Measurements from ENCODE around the gene EFHD2.
"Not testable (repeated sequence)": the region's sequence is repeated elsewhere in the genome, so short reads cannot be mapped to it uniquely, and the experiment has no call there.

Gene EFHD2

DNA sequence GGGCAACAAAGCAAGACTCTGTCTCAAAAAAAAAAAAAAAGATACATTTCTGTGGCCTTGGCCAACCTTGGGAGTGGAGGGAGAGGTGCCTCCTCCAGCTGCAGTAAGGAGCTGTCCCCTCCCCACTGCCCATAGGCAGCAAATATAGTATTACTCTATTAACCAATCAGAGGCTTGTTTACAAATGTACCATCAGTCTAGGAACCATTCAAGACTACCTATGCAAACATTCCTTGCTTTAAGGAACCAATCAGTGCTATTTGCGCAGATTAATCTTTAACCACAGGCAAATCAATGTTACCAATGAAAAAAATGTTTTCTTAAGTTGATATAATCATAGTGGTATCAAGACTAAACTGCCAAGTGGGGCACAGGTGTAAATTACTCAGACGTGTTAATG is 47.9 kb downstream of the EFHD2 start:
- DNase-seq, result no peak

- DNase-seq, result not testable (repeated sequence)
These were observed 48.7 kb downstream of the EFHD2 start for GRCh38 chr1:15458388-15458787.

DNA sequence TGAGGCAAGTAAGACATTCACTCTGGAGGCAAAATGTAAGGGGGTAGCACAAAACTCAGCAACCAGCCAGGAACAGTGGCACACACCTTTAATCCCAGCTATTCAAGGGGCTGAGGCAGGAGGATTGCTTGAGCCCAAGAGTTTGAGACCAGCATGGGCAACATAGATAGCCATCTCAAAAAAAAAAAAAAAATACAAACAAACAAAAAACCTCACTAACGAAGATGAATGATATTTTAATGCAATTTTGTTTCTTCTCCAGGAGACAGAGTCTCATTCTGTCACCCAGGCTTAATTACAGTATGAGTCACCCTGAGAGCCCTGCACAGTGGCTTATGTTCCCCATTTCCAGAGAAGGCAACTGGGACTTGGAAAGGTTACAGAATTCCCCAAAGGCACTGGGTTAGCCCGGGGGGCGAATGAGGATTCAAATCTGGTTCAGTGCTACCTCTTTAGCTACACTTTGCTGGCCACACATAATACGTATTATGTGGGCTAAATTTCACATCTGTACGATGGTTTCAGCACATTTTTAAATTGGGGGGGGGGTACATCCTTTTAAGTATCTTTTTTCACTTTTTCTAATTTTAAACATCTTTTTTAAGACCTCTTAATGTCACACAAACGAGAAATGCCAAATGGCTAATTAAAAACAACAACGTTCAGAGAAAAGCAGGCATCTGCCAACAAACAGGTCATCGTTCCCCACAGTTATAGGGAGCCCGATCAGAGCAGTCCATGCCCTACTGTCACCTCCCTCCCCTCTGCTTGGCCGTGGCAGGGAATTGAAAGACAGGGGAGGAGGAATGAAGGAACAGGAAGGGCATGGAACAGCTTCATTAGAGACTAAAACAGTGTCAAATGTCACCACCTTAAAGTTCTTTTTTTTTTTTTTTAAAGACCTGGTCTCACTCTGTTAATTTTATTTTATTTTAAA is 50.4 kb downstream of the EFHD2 start:
- no peak for DNase-seq

GRCh38 chr1:15460708-15461095 is 51.0 kb downstream of the EFHD2 start:
- DNase-seq, result no peak

GRCh38 chr1:15463064-15463800 is 53.5 kb downstream of the EFHD2 start:
- not testable (repeated sequence) for DNase-seq

DNA sequence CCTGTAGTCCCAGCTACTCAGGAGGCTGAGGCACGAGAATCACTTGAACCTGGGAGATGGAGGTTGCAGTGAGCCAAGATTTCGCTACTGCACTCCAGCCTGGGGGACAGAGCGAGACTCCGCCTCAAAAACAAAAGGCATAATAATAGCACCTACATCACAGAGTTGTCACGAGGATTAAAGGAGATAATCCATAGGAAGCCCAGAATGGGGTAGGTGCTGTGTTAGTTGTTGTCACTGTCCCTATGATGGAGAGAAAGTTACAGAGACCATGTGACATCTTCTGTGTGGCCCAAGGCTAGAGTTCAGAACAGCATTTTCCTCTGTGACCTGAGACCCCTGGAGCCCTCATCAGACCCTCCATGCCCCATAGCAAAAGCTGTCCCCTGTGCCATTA is 54.2 kb downstream of the EFHD2 start:
- not testable (repeated sequence) for DNase-seq

GRCh38 chr1:15465674-15466073 is 56.0 kb downstream of the EFHD2 start:
- DNase-seq, result no peak

DNA sequence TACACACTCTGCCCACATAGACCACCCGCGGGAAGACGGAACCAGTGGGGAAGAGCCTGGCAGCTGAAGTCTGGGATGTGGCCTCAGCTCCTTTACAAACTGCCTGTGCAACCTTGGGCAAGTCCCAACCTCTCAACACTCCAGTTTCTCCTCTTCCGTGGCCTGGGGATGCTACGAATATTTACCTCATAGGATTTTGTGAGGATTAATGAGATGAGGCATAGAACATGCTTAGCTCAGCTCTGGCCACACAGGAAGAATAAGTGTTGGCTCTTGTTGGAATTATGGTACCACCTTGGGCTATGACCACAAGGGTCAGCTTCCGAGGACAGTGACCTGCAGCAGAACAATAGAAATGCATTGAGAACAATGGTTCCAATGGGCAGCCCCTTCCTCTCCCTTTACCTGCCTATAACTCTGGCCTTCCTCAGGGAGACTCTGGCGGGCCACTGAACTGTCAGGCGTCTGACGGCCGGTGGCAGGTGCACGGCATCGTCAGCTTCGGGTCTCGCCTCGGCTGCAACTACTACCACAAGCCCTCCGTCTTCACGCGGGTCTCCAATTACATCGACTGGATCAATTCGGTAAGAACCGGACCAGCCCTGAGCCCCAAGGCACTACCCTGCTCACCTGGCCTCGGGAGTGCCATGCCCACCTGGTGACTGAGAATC is 57.4 kb downstream of the EFHD2 start:
- not testable (repeated sequence) for DNase-seq

DNA sequence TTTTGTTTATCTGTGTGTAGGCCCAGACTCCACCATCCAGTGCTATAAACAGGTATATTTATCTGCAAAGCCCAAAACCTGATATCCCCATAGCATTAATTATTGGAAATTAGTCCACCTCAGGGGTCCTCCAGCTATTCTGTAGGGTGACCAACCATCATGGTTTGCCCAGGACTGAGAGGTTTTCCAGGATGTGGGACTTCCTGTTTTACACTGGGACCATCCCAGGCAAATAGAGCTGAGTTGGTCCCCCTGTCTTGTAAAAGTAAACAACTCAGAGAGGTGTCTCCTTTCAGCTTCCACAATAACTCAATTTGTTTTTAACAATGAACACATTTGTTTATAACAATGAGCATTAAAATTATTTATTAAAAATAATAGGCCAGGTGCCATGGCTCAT is 58.5 kb downstream of the EFHD2 start:
- DNase-seq, result no peak

GRCh38 chr1:15469361-15469760 is 59.7 kb downstream of the EFHD2 start:
- DNase-seq, result no peak

DNA sequence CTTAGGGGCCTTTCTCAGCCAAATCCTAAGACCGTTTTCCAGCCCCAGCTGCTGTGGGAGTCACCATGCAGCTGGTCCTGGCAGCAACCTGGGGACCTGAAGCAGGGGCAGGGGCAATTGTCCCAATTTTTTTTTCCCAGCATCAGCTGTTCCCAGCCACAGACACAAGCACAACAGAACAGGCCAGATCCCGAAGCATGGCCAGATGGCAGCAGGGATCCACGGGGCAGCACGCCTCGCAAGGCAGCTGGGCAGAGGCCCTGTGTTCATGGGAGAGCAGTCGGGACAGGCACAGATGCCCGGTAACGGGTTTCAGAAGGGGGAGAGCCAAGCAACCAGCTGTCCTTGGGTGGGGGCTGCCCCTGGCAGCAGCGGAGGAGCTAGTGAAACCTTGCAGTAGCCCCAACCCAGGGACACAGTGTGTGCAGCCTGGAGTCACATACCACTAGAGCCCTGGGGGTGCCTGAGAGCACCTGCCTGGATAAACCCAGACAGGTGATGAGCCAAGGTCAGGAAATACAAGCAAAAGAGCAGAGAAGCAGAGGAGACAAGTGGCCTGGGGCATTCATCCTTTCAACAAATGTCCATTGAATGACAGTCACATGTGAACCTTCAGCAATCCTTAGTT is 60.2 kb downstream of the EFHD2 start:
- DNase-seq, result not testable (repeated sequence)

GRCh38 chr1:15471067-15471466 is 61.4 kb downstream of the EFHD2 start:
- DNase-seq, result not testable (repeated sequence)

- DNase-seq, result not testable (repeated sequence)
These were observed 62.0 kb downstream of the EFHD2 start for GRCh38 chr1:15471723-15472122.

- no peak for DNase-seq
These were observed 62.9 kb downstream of the EFHD2 start for GRCh38 chr1:15472587-15472986.

GRCh38 chr1:15475752-15476314 is 66.1 kb downstream of the EFHD2 start, which contains the start of gene CELA2B:
Gene CELA2B (plus strand): TSS chr1:15476104. CDS start chr1:15476126, 22 bp downstream.
- DNase-seq, result no peak

- DNase-seq, result no peak
These were observed 67.2 kb downstream of the EFHD2 start for GRCh38 chr1:15476927-15477326.

GRCh38 chr1:15477646-15478212 is 68.0 kb downstream of the EFHD2 start:
- DNase-seq, result no peak
